Osteoblast (primary cell): Measurements from ENCODE around the gene YKT6. TPM values are rescaled to one million over a fixed set of nuclear protein-coding genes. Genes with fewer than 3 reads are reported as not detected.
A peak's percentile ranks its signal among the peaks of the same experiment; 100 is the strongest.

ENCODE experiments used
- DNase-seq: peaks from one replicate; pipeline ENCODE4 v3.0.0; 2011; ENCODE audit warnings: low spot score, mixed read lengths; ENCODE audit not compliant: insufficient read length; ENCODE audit errors: missing footprints
- H2AFZ ChIP-seq: 2 replicates; pipeline ENCODE4 v1.6.0; 2011; ENCODE audit warnings: mild to moderate bottlenecking, low read length
- H3K27ac ChIP-seq: 2 replicates; pipeline ENCODE4 v1.5.1; 2011; ENCODE audit warnings: mild to moderate bottlenecking, low read depth, low read length, moderate library complexity
- H3K27me3 ChIP-seq: 2 replicates; pipeline ENCODE4 v1.6.0; 2012; ENCODE audit warnings: mild to moderate bottlenecking, control low read depth, inconsistent platforms, low read length, moderate library complexity; ENCODE audit not compliant: insufficient read depth
- H3K36me3 ChIP-seq: 2 replicates; pipeline ENCODE4 v1.5.1; 2011; ENCODE audit warnings: mild to moderate bottlenecking, low read length, control low read depth, moderate library complexity; ENCODE audit not compliant: insufficient read depth
- H3K4me1 ChIP-seq: 2 replicates; pipeline ENCODE4 v1.5.1; 2011; ENCODE audit warnings: mild to moderate bottlenecking, low read length, control low read depth, moderate library complexity; ENCODE audit not compliant: insufficient read depth
- H3K4me2 ChIP-seq: 2 replicates; pipeline ENCODE4 v1.6.0; 2011; ENCODE audit warnings: mild to moderate bottlenecking, low read length; ENCODE audit not compliant: insufficient read depth
- H3K4me3 ChIP-seq: fragments of 200-600 bp; sonication (generic); 3 replicates; pipeline ENCODE4 v1.5.1; 2012; ENCODE audit warnings: mild to moderate bottlenecking, low read length, inconsistent platforms; ENCODE audit not compliant: insufficient read depth
- H3K79me2 ChIP-seq: 2 replicates; pipeline ENCODE4 v1.6.0; 2012; ENCODE audit warnings: mild to moderate bottlenecking, low read length, control low read depth, inconsistent platforms; ENCODE audit not compliant: insufficient read depth
- H3K9me3 ChIP-seq: 2 replicates; pipeline ENCODE4 v1.5.1; 2011; ENCODE audit warnings: low read depth, low read length, control low read depth
- H4K20me1 ChIP-seq: 2 replicates; pipeline ENCODE4 v1.6.0; 2012; ENCODE audit warnings: mild to moderate bottlenecking, low read length, control low read depth; ENCODE audit not compliant: insufficient read depth
- total RNA-seq: library from RNA; depleted of rRNA; stranded (reverse); fragments of >200 nt; gene quantifications from 2 replicates; pipeline ENCODE4 v1.2.3, GENCODE V29; 2012
- TF ChIP-seq, protein P1 (sequence below): IDR thresholded peaks from 2 replicates; pipeline ENCODE4 v1.5.1; 2011; ENCODE audit warnings: mild to moderate bottlenecking, low read depth, low read length, moderate library complexity; ENCODE audit errors: extremely low read depth

YKT6 gene
- total RNA-seq, 1 donor: 90.1 TPM

DNA sequence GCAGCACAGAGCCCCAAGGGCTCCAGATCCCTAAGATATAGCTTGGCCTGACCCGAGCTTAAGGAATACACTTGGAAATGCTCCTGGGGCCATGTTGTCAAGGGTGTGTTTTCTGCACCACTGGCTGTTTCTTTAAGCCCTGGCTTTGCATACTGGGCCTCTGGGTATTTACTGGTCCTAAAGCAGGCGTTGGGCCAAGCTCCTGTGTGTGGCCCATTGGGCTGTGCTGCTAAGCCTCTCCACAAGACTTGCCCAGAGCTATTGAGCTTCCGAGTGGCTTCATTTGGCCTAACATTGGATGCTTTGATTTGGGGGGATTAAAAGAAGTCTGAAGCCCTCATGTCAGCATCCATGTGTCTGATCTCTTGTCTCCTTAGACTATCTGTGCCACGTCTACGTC, 5.2 kb downstream of the YKT6 start:
- H3K36me3 ChIP-seq: peaks cover 69% of the 10 kb centered on the region
- no peaks in the 10 kb centered on the region for H3K9me3 ChIP-seq
- no peaks in the 10 kb centered on the region for H3K27me3 ChIP-seq
- TF ChIP-seq, protein P1, sequence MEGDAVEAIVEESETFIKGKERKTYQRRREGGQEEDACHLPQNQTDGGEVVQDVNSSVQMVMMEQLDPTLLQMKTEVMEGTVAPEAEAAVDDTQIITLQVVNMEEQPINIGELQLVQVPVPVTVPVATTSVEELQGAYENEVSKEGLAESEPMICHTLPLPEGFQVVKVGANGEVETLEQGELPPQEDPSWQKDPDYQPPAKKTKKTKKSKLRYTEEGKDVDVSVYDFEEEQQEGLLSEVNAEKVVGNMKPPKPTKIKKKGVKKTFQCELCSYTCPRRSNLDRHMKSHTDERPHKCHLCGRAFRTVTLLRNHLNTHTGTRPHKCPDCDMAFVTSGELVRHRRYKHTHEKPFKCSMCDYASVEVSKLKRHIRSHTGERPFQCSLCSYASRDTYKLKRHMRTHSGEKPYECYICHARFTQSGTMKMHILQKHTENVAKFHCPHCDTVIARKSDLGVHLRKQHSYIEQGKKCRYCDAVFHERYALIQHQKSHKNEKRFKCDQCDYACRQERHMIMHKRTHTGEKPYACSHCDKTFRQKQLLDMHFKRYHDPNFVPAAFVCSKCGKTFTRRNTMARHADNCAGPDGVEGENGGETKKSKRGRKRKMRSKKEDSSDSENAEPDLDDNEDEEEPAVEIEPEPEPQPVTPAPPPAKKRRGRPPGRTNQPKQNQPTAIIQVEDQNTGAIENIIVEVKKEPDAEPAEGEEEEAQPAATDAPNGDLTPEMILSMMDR: no peak
- DNase-seq: no peak
- H3K27ac ChIP-seq: no peak overlapping the region
- H3K4me2 ChIP-seq: no peak overlapping the region
- no peak overlapping the region for H3K4me3 ChIP-seq
- peaks cover 47% of the 10 kb centered on the region for H4K20me1 ChIP-seq
- peaks cover 63% of the 10 kb centered on the region for H3K79me2 ChIP-seq
- peaks cover 9% of the 10 kb centered on the region for H3K4me1 ChIP-seq
- no peak overlapping the region for H2AFZ ChIP-seq

DNA sequence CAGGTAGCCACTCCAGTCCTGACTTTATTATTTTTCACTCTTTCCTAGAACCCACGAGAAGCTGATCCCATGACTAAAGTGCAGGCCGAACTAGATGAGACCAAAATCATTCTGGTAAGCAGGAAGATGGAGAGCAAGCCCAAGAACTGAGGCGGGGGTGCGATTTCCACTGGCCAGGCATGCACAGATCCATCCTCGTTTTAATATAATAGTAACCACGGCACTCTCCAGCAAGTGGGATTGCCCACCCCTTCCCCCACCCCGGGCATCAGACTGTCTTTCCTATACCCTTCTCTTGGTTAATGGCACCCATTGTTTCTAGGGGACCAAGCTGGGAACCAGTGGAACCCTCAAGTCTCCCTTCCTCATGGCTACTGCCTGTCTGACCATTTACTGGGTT, 7.3 kb downstream of the YKT6 start:
- no peak overlapping the region for H2AFZ ChIP-seq
- H3K27me3 ChIP-seq: no peaks in the 10 kb centered on the region
- H4K20me1 ChIP-seq: peaks cover 33% of the 10 kb centered on the region
- no peaks in the 10 kb centered on the region for H3K4me1 ChIP-seq
- no peak overlapping the region for H3K4me3 ChIP-seq
- peaks cover 84% of the 10 kb centered on the region for H3K36me3 ChIP-seq
- DNase-seq: peak; percentile 26
- H3K4me2 ChIP-seq: no peak overlapping the region
- H3K79me2 ChIP-seq: peaks cover 44% of the 10 kb centered on the region
- TF ChIP-seq, protein P1: no peak
- no peaks in the 10 kb centered on the region for H3K9me3 ChIP-seq
- no peak overlapping the region for H3K27ac ChIP-seq

DNA sequence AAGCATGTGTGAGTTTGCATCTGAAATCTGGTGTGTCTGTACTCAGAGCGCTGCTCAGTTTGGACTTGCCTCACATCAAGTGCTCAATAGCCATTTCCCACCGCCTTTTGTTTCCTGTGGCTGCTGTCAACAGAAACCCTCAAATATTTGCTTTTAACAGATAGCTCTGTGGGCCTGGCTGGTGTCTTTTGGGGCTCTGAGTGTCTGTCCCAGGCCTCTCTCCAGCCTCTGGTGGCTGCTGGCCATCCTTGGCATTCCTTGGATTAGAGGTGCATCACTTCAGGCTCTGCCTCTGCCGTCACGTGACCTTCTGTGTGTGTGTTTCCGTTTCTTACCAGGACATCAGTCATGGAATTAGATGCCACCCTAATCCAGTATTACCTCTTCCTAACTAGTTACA, 9.3 kb downstream of the YKT6 start:
- TF ChIP-seq, protein P1: no peak
- Histone ChIP-seq H2AFZ (no peak overlapping the region), H3K4me1 (no peaks in the 10 kb centered on the region), H3K79me2 (peaks cover 24% of the 10 kb centered on the region), H3K9me3 (no peaks in the 10 kb centered on the region), H3K27ac (no peak overlapping the region), H4K20me1 (peaks cover 21% of the 10 kb centered on the region), H3K4me3 (no peak overlapping the region), H3K4me2 (no peak overlapping the region), H3K36me3 (peaks cover 83% of the 10 kb centered on the region), H3K27me3 (no peaks in the 10 kb centered on the region)
- no peak for DNase-seq

DNA sequence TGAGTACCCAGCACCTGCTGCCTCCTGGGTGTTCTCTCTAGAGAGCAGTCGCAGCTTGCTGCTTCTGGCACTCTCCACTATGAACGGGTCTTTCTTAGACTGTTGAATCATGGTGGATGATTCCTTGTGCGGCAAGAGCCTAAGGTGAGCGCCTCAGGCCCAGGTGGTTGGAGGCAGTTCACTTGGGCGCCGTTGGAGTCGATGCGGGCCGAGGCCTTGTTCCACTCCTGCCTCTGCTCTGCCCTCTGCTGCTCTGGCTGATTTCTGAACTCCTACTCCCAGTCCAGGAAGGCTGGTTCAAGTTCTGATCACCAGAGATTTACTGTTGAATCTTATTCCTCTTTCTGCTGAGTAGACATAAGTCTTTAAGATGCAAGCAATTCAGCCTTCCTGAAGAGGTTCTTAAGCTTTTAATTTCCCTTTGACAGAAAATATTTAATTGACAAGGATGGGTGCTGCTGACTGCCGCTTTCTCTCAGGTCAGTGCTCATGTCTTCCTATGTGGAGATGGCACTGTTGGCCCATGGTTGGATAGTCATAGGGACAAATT, 10.4 kb downstream of the YKT6 start:
- Histone ChIP-seq H3K4me3 (no peak overlapping the region), H3K79me2 (peaks cover 13% of the 10 kb centered on the region), H3K27me3 (no peaks in the 10 kb centered on the region), H3K27ac (no peak overlapping the region), H3K36me3 (peaks cover 72% of the 10 kb centered on the region), H3K9me3 (no peaks in the 10 kb centered on the region), H3K4me1 (no peaks in the 10 kb centered on the region), H3K4me2 (no peak overlapping the region), H2AFZ (no peak overlapping the region), H4K20me1 (peaks cover 12% of the 10 kb centered on the region)
- TF ChIP-seq, protein P1: no peak
- no peak for DNase-seq
